HG03108 (cell line): ENCODE measurements around the gene ODAD2.

ENCODE experiments used
- ATAC-seq: cut with Tn5 transposase; IDR thresholded peaks from one replicate; pipeline ENCODE4 v1.9.1; 2021; ENCODE audit warnings: moderate library complexity; ENCODE audit not compliant: unreplicated experiment

Gene ODAD2

DNA sequence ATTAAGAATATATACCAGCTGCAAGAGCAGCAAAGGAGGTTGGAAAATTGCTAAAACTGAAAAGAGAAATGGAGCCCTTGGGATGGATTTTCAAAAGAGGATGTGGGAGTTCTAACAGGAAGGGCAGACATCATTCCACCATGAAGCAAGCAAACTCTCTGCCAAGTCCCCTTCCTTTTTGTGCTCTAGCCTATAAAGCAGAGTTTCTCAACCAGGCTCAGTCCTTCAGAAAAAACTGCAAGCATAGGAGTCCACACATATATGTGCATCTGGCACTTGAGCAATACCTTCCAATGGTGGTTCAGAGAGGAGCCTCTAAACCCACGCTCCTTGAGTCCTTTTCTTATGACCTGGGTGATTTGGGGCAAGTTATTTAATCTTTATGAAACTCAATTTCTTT, 154.7 kb downstream of the ODAD2 start:
- ATAC-seq, result no peak

DNA sequence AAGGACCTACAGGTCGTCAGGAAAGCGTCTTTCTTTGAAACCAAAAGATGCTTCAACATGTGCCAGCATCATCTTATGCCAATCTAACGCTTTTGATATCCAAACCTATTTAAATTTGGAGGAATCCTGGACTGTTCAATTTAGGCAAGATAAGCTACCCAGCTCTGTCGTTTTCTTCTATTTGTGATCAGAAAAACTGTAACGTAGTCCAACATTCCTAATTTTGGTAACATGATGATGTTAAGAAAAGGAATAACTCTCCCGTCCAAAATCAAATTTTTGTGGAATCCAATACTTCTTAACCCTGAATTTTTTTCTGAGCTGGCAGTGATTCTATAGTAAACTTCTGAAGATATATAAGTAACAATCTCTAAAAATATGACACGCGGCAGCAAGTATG, 160.0 kb downstream of the ODAD2 start:
- no peak for ATAC-seq

DNA sequence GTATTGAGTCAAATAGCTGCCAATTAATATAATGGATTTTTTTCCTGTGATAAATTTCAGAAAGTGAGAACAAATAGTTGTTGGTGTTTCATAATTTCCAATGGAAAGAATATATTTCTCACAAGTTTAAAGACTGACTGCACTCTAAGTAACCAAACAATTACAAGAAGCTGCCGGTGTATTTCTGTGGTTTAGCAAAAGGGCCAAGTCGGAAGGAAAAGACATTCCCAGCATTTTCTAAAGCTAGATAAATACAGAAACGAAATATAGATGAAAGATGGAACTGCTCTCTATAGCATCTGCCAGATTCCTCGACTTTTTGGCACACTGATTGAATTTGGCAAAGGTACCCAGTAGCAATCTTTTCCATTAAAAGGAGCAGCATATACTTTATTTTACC, 160.5 kb downstream of the ODAD2 start:
- no peak for ATAC-seq

DNA sequence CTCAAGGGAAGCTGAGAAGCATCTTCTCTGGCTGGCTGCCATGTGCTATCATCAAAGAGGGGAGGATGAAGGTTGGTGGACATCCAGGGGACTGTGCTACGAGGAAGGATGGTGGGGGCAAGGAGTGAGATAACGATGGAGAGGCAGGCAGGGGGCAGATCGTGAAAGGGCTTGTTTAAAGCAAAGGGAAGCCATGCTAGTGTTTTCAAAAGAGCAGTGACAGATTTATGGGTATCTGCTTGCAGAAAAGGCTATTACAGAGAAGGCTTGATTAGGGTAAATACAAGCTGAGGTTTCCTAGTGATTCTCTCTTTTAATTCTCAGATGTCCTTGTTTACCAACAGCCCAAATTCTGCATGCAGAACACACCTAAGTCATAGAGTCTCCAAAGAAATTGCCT, 164.4 kb downstream of the ODAD2 start:
- no peak for ATAC-seq

DNA sequence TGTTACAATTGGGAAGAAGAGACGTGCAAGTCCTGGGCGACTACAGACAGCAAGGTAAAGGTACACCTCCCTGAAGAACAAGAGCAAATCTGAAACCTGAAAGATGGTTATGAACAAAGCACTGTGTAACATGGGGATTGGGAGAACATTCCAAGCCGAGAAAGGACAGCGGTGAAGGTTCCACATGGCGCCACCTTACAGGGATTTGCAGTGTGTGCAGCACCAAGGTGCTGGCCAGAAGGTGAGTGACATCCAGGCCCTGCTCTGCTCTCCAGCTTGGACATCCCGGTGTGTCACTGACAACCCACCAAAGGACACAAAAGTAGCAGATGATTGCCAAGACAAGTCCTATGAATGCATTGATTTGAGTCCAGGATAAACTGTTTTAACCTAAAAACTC, 165.1 kb downstream of the ODAD2 start:
- no peak for ATAC-seq

DNA sequence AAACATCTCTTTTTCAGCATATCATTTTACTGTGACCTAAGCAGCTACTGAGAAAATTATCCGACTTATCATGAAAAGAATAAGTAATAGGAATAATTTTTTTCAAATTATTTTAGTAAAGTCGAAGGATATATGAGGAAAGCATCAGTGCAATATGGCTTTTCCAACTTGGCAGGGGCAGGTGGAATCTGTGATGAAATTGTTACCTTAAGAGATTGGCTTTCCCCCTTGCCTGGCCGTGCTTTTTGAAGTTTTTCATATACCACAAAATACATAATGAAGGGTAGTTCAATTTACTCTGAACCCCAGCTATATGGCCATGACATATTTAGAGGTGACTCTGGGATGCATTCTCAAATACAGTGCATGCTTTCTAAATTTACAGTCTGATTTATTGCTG, 166.1 kb downstream of the ODAD2 start:
- no peak for ATAC-seq

DNA sequence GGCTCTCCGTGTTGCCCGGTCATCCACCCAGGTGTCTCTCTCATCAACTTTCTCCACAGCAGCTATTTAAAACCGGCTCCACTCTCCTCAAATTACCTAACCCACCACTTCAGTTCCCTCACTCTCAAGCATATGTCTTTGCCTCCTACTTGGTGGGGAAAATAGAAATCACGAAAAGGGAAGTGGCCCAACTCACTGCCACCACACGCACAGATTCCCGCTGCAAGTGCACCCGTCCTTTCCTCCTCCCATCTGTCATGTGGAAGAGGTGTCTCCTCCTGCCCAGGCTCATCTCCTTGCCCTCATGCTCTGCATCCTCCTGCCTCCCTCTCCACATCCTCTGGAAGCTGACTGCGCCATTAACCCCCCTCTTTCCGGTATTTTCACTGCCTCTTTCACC, 172.5 kb downstream of the ODAD2 start:
- ATAC-seq, result no peak

DNA sequence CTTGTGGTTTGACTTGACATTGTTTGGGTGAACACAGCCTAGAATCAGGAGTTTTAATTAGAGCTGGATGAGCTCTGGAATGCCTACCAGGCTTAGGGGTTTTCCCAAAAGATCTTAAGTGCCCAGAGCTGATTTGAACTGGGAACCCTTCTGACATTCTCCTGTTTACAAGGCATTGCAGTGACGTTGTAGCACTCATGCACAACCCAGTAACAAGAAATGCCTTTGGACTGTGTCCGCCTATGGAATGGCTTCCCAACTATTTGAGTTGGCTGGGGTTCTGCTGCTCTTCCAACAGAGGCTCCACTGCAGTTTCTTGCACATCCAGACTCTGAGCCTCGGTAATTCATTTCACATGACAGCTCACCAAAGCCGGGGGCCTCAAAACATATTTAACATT, 176.6 kb downstream of the ODAD2 start:
- ATAC-seq, result no peak

DNA sequence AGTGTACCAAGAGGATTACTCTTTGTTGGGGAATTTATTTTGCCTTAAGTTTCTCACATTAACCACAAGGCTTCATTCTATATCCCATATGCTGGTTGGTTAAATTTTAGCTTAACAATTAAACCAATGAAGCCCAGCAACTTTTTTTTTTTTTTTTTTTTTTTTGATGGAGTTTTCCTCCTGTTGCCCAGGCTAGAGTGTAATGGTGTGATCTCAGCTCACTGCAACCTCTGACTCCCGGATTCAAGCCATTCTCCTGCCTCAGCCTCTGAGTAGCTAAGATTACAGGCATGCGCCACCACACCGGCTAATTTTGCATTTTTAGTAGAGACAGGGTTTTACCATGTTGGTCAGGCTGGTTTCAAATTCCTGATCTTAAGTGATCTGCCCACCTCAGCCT, 178.2 kb downstream of the ODAD2 start:
- no peak for ATAC-seq

DNA sequence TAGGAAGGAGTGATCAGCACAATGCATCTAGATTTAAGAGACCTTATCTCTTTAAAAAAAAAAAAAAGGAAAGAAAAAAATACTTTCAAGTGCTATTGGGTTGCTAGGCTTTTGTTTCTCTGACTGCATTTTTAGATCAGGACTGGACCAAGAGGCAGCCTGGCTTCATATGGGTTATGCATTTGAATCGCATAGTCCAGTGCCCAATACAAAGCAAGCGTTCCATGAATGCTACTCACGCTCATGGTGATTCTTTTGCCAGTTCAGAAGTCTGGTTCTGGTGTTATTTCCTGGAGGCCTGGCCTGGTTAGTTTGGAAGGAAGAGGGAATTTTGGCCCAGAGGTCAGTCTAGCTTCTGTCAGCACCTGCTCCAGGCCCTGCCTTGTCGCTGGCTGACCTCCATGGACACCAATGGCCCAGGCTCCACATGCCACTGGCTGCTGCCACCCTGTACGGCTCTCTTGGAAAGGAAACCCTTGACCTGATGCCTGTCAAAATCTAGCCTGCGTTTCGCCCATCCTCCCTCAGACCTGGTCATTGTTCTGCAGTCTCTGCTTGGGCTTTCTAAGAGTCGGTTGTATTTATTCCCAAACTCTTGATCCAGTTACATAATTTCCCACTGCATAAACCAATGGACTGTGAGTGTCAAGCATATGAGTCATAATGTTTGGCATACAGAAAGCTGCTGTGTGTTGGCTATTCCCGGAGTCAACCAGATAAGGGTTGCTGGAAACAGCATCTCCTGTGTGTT, 178.9 kb downstream of the ODAD2 start:
- ATAC-seq, result no peak

DNA sequence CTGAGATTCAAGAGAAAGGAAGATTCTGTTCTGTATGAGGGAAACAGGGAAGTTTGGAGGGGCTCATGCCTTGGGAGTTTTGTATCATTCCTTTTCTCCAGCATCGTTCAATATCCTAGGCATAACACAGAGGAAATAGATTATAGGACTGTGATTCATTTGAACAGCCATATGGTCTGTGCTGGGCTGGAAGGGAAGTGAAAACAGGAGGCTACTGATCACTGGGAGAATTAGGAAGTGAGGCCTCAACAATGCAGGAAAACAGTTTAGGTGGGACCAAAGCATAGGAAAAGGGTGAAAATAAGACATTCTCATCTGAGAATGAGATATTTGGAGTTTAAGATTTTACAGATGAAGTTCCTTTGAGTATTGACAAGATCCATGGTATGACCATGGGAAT, 182.6 kb downstream of the ODAD2 start:
- no peak for ATAC-seq

DNA sequence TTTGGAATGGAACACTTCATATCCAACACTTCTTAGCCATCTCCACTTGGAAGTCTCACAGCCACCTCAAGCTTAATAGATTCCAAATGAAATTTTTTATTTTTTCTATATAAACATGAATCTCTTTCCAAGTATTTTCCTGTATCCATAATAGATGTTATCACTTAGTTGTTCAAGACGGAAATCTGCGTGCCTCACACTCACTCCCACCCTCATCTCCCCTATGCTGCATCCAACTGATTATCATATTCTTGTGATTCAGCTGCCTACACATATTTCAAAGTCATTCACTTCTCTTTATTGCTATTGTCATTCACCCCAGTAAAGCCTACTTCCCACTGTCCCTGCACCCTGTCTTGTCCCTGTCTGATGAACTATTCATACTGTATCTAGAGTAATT, 183.0 kb downstream of the ODAD2 start:
- no peak for ATAC-seq

DNA sequence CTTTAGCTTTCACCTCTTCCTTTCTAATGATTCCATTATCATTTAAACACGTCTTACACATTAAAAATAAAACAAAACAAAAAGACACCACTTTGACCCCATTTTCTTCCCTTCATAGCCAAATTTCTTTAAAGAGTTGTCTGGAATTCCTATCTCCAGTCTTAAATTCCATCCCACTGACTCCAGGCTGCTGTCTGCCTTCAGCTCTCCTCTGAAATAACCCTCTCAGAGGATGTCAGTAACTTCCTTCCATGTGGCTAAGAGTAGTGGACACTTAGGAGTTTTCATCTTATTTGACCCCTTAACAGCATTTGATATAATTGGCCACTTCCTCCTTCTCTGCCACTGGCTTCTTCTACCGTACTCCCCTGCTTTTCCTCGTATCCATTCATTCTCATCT, 183.6 kb downstream of the ODAD2 start:
- no peak for ATAC-seq

DNA sequence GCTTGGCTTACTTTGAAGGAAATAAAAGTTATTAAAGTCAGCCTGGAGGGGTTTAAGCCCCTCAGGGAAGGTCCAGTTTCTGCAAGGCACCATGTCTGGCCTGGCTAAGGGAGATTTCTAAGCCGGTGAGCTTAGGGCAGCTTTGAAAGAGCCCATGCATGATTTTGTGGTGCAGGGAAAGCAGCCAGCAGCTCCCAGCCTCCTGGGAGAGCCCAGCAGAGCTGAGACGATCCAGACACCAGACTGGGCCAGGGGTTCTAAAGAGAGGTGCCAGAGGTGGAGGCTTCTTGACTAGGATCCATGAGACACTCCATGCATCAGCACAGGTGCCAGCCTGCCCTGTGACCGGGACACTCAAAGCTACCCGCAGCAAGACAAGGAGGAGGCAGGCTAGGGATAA, 193.7 kb downstream of the ODAD2 start:
- ATAC-seq, result no peak

DNA sequence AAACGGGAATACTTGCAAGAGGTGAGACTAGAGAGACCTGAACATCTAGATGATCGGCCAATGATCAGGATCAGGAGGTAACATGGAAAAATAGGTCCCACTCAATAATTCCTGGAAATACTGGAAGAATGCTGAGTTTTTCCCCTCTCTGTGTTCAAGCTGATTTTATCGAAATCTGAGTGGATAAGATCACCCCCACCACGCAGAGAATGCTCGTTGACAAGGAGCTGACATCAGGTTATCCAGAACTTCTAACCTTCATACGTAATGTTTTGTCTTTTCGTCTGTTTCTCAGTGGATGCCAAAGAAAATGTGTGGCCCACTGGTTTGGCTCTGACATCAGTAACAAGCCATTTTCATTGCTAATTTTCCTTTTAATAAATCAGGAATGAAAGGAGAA, 194.7 kb downstream of the ODAD2 start:
- no peak for ATAC-seq

DNA sequence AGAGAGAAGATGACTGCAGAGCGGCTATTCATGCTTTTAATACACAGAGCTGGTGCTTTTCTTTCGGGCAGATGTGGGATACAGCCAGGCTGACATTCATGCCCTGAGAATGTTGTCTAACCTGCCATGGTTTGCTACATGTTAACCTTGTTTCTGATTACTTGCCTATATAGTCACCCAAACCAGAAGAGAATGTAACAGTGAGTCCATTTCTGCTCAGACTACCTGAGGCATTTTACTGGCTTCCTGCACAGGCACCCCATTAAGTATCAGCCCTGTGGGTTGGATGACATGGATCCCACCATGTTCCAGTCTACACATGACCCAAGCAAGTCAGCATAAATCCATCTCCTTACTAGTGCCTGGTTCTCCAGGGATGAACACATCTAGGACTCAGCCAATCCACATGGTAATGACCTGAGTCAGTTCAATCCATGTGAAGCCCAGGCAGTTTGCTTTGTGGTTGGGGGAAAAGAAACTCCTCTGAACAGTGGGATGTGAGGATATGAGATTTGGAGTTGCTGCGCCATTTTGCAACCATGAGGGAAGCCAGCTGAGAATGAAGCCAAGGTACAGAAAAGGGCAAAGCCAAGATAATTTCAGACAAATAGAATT, 197.6 kb downstream of the ODAD2 start:
- no peak for ATAC-seq

DNA sequence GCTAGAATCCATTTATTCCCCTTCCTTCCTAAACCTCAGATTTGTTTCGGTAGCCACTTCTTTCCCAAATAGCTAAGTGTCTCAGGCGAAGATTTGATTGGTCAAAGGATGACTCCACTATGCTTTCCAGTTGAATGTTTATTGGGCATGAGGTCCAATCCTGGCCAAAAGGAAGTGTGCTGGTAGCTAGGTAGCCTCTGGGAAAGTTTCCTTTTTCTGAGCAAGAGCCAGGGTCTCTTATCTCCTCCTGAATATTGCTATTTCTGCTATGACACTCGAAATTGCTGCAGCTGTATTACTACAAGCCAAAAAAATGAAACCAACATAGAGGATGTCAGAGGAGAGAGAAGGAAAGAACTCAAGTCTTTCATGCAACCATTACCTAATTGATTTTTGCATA, 199.8 kb downstream of the ODAD2 start:
- no peak for ATAC-seq

DNA sequence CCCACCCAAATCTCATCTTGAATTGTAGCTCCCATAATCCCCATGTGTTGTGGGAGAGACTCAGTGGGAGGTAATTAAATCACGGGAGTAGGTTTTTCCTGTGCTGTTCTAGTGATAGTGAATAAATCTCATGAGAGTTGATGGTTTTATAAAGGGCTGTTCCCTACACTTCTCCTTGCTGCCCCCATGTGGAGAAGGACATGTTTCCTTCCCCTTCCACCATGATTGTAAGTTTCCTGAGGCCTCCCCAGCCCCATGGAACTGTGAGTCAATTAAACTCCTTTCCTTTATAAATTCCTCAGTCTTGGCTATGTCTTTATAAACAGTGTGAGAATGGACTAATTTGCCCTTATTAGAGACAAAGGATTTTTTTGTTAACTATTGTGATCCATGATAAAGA, 204.7 kb downstream of the ODAD2 start:
- no peak for ATAC-seq

DNA sequence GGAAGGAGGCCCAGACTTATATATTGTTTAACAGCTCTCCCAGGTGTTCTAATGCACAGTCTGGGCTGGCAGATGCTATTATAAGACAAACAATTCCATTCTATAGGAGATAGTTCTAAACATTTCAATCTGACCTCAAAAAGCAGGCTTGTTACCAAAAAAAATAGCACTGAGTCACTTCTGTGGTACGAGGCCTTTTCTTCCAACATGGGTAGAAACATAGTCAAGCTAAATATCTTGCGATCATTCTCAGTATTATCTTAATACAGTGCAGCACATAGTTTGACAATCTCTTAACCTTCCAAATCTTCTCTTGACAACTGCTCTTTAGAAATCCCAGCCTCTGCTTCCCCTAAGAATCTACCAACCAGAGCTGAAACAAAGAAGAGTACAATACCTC, 206.7 kb downstream of the ODAD2 start:
- no peak for ATAC-seq

DNA sequence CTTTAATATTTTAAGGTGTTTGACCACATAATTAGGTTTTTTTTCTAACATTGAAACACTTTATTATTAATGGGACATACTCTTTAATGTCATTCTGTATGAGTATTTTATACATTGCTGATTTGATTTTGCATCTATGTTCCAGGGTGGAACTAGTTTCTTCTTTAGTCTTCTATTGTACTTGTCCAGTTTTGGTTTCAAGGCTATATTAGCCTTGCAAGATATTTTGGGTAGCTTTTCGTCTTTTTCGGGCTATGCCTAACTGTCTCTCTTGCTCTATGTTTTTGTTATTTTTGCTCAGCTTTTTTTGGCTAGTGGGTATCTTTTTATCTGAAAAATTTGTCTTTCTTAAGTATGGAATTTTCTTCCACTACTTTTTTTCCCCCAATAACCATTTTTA, 214.6 kb downstream of the ODAD2 start:
- no peak for ATAC-seq

DNA sequence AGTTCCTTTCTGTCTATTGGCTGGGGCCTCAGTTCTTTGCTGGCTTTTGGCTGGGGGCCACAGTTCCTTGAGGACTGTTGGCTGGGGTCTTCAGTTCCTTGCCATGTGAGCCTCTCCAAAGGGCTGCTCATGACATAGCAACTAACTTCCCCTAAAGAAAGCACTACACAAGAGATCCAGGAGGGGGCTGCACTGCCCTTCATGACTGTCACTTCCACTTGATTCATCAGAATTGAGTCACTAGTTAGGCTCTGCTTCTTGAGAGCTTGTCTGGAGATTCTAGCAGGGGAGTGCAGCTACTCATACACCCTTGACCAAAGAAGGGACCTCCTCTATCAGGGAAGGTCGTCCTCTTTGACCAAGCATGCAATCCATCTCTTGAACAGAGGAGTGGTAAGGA, 215.2 kb downstream of the ODAD2 start:
- ATAC-seq, result no peak

DNA sequence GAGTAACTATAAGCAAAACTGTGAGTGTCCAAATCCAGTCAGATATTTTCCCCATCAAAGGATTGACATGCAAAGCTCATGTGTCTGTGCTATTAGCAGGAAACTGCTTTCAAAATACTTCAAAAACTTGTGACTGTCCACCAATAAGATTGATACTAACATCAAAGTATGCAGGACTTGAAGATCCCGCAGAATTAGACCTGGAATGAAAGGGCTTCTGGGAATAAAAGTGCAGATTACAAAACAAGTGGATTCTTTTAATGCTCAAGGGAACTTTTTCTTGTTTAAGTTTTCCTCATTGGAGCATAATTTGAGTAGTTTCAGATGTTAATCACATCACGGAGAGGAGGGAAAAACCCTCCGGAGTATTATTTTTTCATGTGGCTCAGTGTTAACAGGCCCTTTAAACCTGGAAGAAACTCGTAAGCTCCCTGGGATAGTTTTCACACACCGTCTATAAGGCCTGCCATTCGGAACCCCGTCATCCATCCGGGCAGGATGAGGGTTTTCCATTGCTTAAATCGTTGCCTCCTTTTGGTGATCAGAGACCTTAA, 219.3 kb downstream of the ODAD2 start:
- no peak for ATAC-seq

DNA sequence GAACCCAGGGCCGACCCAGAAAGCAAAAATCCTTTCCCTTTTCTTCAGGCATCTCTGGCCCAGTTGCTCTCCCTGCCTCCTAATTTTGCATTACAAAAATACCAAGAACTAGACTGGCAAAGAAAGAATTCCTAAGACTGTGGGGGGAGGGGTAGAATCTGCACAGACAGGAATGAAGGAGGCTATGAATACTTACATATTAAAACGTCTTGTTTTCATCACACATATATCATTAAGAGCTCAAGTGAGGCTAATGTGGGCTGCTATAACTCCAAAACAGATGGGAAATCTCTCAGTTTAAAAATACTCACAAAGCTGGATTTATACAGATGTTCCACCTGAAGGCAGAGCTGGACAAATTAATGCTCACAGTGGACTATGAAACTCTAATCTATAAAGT, 224.0 kb downstream of the ODAD2 start:
- ATAC-seq, result no peak
